A549 treated with Hydrocortisone at 1 μM for 4 hours (cell line): ENCODE data around the gene AKIP1. TPM values are rescaled to one million over a fixed set of nuclear protein-coding genes. Genes with fewer than 3 reads are reported as not detected.

Experiments
- total RNA-seq: library from RNA; stranded (reverse); fragments of 200-300 nt; extraction: Qiagen RNA extraction; gene quantifications from 5 replicates; pipeline ENCODE4 v1.2.3, GENCODE V29; 2022

Gene AKIP1, protein sequence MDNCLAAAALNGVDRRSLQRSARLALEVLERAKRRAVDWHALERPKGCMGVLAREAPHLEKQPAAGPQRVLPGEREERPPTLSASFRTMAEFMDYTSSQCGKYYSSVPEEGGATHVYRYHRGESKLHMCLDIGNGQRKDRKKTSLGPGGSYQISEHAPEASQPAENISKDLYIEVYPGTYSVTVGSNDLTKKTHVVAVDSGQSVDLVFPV
- 38.7 to 45.6 TPM (median 43.8 TPM) in 5 replicates for total RNA-seq

DNA sequence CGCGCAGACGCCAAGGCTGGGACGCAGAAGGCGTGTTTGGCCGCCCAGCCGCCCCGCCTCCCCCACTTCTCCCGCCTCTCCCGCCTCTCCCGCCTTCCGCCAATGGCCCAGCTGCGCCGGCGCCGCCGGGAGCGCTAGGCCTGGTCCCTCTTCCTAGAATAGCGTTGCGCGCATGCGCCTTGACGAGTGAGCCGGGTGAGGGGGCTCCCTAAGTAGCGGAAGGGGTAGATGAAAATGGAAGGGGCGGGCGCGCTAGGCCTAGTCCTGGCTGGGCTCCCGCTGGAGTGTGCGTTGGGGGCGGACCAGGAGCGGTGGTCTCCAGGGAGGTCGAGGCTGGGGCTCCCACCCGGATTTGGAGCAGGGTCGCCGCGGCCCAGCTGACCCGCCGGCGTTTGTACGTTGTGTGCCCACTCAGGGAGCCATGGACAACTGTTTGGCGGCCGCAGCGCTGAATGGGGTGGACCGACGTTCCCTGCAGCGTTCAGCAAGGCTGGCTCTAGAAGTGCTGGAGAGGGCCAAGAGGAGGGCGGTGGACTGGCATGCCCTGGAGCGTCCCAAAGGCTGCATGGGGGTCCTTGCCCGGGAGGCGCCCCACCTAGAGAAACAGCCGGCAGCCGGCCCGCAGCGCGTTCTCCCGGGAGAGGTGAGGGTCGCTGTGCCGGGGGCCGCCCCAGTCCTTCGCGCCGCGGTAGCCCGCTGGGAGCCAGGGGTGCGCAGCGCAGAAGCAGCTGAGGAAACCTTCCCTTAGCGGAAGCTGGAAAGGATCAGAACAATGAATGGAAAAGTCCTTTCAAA lies at the start of gene AKIP1:
AKIP1 (plus strand) TSS at position 161 of the 795 bp plus-strand sequence; CDS start at position 422, 261 bp downstream.

GRCh38 chr11:8932564-8933180 lies 21.7 kb downstream of the AKIP1 start, which contains the start of gene C11orf16:
Gene C11orf16, minus strand, starts transcription at chr11:8932947. Its CDS starts 639 bp downstream, at chr11:8932308.

GRCh38 chr11:8942518-8943066 lies 31.6 kb downstream of the AKIP1 start, which contains the start of gene ASCL3:
Gene ASCL3, minus strand, starts transcription at chr11:8943016. Its CDS starts 4,855 bp downstream, at chr11:8938161.

DNA sequence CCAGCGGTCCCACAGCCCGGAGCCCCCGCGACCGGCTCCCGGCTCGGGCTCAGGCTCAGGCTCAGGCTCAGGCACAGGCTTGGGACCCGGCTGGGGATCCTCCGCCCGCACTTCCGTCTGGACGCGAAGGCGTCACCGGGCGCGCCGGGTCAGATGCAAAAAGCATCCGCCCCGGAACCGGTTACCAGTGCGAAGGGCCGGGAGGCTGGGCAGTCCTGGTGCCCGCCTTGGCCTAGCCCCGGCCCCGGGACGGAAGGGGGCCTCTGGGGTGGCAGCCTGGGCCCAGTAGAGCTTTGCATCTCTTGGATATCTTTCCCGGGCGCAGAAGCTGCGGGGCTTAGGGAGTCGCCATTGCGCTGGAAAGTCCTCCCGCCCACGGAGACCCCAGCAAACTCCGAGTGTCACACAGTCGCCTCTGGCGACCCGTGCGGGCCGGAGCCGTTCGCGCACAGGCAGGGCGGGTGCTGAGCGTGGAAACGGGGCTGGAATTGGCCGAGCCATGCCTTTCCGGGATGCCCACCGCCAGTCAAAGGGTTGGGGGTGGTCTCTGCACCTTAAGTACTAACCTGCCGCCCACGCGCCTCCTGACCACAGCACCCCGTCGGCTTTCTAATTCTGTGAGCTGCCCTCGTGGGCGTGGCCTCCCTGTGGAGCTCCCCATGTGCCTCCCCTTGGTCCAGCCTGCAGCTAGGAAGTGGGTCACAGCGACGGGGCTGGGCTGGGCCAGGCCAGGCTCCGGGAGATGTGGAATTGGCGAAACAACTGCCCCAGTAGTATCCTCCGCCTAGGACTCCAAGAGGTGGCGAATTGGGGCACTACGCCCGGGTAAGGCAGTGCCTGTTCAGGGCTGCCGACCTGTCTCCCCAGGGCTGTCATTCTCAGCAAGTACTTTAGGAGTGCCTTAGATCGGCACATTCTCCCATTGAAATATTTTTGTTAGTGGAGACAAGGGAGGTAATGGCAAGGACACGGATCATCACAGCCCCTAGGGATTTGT lies 53.6 kb downstream of the AKIP1 start, which contains the start of gene TMEM9B:
TMEM9B (minus strand) TSS at position 119 of the 997 bp plus-strand sequence. CDS start 129 bp downstream, outside the sequence.

Other genes starting within 250 kb of the AKIP1 start
- gene TRIM66, start 228.5 kb upstream of the AKIP1 start, total RNA-seq = 1.7 to 2.3 TPM (median 2.2 TPM) in 5 replicates
- 2,163 to 2,837 TPM (median 2,578 TPM) in 5 replicates for gene RPL27A, start 228.4 kb upstream of the AKIP1 start, total RNA-seq
- not detected in 5 replicates for gene C11orf16, start 21.8 kb downstream of the AKIP1 start, total RNA-seq
- gene ASCL3, start 31.8 kb downstream of the AKIP1 start, total RNA-seq = not detected in 5 replicates
- gene TMEM9B, start 53.3 kb downstream of the AKIP1 start, total RNA-seq = 36.5 to 39.4 TPM (median 37.7 TPM) in 5 replicates
- 0.61 to 1.3 TPM (median 0.71 TPM) in 5 replicates for gene NRIP3, start 92.8 kb downstream of the AKIP1 start, total RNA-seq
- gene SCUBE2, start 180.4 kb downstream of the AKIP1 start, total RNA-seq = 0.28 to 0.46 TPM (median 0.43 TPM) in 5 replicates